Measurements from ENCODE around the gene KDM4C. TPM values are rescaled to one million over a fixed set of nuclear protein-coding genes. Genes with fewer than 3 reads are reported as not detected.
A peak's percentile ranks its signal among the peaks of the same experiment; 100 is the strongest.

Gene KDM4C
- total and polyA plus RNA-seq, 2 of the 13 experiments (the other 11 are each of a cell fraction or from before 2014, with no cell fraction given): 19.4 to 23.6 TPM

DNA sequence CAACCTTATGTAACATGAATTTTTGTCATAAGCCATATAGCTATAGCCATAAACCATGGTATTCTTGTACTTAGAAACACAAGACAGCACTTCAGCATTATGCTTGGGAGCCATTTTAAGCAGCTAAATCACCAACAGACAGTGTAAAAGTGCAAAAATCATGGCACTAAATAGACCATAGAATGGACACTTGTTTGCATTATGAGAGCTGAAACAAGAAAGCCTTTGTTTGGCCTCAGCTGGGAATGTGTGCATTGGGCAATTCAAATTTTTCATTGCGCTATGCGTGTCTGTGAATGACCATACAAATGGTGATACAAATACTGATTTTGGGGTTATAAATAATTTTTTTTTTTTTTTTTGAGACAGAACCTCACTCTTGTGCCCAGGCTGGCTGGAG, 23.7 kb downstream of the KDM4C start (continued):
- TF ChIP-seq MAF1 (CRISPR knock-in tag; IDR thresholded peaks at IDR 0.05; ENCODE audit: borderline replicate concordance) (no peak), ZNF619 (CRISPR knock-in tag; IDR thresholded peaks at IDR 0.05) (no peak), ATF7-NPFF (CRISPR knock-in tag; IDR thresholded peaks at IDR 0.05; ENCODE audit: low read depth) (no peak), STAT5B (CRISPR knock-in tag; IDR thresholded peaks at IDR 0.05) (no peak), AGO2 (optimal IDR thresholded peaks at IDR 0.05; ENCODE audit: low read depth, low read length) (no peak), PHF20 (CRISPR knock-in tag; IDR thresholded peaks at IDR 0.05) (no peak), SMC3 (IDR thresholded peaks at IDR 0.05; ENCODE audit: low read length) (peak; percentile 17; the same call in 1 of the 2 replicates), PHB2 (IDR thresholded peaks at IDR 0.05; ENCODE audit: partially characterized antibody) (no peak), ZNF354B (CRISPR knock-in tag; IDR thresholded peaks at IDR 0.05) (no peak), KDM3A (CRISPR knock-in tag; IDR thresholded peaks at IDR 0.05; ENCODE audit: low read depth) (no peak), SMYD3 (CRISPR knock-in tag; IDR thresholded peaks at IDR 0.05) (no peak), MTA1 (CRISPR knock-in tag; IDR thresholded peaks at IDR 0.05; ENCODE audit: borderline replicate concordance) (no peak)
- TF ChIP-seq, protein P1, sequence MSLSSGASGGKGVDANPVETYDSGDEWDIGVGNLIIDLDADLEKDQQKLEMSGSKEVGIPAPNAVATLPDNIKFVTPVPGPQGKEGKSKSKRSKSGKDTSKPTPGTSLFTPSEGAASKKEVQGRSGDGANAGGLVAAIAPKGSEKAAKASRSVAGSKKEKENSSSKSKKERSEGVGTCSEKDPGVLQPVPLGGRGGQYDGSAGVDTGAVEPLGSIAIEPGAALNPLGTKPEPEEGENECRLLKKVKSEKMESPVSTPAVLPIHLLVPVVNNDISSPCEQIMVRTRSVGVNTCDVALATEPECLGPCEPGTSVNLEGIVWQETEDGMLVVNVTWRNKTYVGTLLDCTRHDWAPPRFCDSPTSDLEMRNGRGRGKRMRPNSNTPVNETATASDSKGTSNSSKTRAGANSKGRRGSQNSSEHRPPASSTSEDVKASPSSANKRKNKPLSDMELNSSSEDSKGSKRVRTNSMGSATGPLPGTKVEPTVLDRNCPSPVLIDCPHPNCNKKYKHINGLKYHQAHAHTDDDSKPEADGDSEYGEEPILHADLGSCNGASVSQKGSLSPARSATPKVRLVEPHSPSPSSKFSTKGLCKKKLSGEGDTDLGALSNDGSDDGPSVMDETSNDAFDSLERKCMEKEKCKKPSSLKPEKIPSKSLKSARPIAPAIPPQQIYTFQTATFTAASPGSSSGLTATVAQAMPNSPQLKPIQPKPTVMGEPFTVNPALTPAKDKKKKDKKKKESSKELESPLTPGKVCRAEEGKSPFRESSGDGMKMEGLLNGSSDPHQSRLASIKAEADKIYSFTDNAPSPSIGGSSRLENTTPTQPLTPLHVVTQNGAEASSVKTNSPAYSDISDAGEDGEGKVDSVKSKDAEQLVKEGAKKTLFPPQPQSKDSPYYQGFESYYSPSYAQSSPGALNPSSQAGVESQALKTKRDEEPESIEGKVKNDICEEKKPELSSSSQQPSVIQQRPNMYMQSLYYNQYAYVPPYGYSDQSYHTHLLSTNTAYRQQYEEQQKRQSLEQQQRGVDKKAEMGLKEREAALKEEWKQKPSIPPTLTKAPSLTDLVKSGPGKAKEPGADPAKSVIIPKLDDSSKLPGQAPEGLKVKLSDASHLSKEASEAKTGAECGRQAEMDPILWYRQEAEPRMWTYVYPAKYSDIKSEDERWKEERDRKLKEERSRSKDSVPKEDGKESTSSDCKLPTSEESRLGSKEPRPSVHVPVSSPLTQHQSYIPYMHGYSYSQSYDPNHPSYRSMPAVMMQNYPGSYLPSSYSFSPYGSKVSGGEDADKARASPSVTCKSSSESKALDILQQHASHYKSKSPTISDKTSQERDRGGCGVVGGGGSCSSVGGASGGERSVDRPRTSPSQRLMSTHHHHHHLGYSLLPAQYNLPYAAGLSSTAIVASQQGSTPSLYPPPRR (CRISPR knock-in tag; IDR thresholded peaks at IDR 0.05; ENCODE audit: borderline replicate concordance): peak; percentile 83
- TF ChIP-seq, protein P2, sequence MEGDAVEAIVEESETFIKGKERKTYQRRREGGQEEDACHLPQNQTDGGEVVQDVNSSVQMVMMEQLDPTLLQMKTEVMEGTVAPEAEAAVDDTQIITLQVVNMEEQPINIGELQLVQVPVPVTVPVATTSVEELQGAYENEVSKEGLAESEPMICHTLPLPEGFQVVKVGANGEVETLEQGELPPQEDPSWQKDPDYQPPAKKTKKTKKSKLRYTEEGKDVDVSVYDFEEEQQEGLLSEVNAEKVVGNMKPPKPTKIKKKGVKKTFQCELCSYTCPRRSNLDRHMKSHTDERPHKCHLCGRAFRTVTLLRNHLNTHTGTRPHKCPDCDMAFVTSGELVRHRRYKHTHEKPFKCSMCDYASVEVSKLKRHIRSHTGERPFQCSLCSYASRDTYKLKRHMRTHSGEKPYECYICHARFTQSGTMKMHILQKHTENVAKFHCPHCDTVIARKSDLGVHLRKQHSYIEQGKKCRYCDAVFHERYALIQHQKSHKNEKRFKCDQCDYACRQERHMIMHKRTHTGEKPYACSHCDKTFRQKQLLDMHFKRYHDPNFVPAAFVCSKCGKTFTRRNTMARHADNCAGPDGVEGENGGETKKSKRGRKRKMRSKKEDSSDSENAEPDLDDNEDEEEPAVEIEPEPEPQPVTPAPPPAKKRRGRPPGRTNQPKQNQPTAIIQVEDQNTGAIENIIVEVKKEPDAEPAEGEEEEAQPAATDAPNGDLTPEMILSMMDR (CRISPR knock-in tag; IDR thresholded peaks at IDR 0.05): no peak
- TF ChIP-seq, protein P3, sequence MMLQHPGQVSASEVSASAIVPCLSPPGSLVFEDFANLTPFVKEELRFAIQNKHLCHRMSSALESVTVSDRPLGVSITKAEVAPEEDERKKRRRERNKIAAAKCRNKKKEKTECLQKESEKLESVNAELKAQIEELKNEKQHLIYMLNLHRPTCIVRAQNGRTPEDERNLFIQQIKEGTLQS (CRISPR knock-in tag; IDR thresholded peaks at IDR 0.05): no peak
- TF ChIP-seq, protein P4, sequence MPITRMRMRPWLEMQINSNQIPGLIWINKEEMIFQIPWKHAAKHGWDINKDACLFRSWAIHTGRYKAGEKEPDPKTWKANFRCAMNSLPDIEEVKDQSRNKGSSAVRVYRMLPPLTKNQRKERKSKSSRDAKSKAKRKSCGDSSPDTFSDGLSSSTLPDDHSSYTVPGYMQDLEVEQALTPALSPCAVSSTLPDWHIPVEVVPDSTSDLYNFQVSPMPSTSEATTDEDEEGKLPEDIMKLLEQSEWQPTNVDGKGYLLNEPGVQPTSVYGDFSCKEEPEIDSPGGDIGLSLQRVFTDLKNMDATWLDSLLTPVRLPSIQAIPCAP (CRISPR knock-in tag; IDR thresholded peaks at IDR 0.05; ENCODE audit: low read depth): no peak
- TF ChIP-seq, protein P5, sequence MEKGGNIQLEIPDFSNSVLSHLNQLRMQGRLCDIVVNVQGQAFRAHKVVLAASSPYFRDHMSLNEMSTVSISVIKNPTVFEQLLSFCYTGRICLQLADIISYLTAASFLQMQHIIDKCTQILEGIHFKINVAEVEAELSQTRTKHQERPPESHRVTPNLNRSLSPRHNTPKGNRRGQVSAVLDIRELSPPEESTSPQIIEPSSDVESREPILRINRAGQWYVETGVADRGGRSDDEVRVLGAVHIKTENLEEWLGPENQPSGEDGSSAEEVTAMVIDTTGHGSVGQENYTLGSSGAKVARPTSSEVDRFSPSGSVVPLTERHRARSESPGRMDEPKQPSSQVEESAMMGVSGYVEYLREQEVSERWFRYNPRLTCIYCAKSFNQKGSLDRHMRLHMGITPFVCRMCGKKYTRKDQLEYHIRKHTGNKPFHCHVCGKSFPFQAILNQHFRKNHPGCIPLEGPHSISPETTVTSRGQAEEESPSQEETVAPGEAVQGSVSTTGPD (CRISPR knock-in tag; IDR thresholded peaks at IDR 0.05): no peak
